HepG2 (cell line): ENCODE measurements around the gene CMTM3. TPM values are rescaled to one million over a fixed set of nuclear protein-coding genes. Genes with fewer than 3 reads are reported as not detected.

Source experiments
- ATM ChIP-seq: fragments of 450-650 bp; IDR thresholded peaks from 2 replicates; pipeline ENCODE4 v1.7.1; 2017; ENCODE audit warnings: mild to moderate bottlenecking, borderline replicate concordance
- CBX5 ChIP-seq: sonication (generic); formaldehyde crosslinking; IDR thresholded peaks from 2 replicates; pipeline ENCODE4 v1.4.0; 2020; ENCODE audit warnings: missing genetic modification reagents, borderline replicate concordance
- HMGXB3 ChIP-seq: sonication (generic); formaldehyde crosslinking; IDR thresholded peaks from 2 replicates; pipeline ENCODE4 v1.4.0; 2020; ENCODE audit warnings: missing genetic modification reagents, borderline replicate concordance
- IKZF4 ChIP-seq: sonication (generic); formaldehyde crosslinking; IDR thresholded peaks from 2 replicates; pipeline ENCODE4 v1.5.1; 2020; ENCODE audit warnings: borderline replicate concordance, mild to moderate bottlenecking, low read depth, missing genetic modification reagents; ENCODE audit errors: not compliant biosample characterization
- JDP2 ChIP-seq: sonication (generic); formaldehyde crosslinking; IDR thresholded peaks from 2 replicates; pipeline ENCODE4 v1.8.1; 2022; ENCODE audit warnings: missing genetic modification reagents, borderline replicate concordance
- PAXIP1 ChIP-seq: sonication (generic); formaldehyde crosslinking; conservative IDR thresholded peaks from 2 replicates; pipeline ENCODE4 v1.4.0; 2020; ENCODE audit warnings: mild to moderate bottlenecking, missing genetic modification reagents, moderate library complexity
- SMYD3 ChIP-seq: sonication (generic); formaldehyde crosslinking; IDR thresholded peaks from 2 replicates; pipeline ENCODE4 v1.8.1; 2023; ENCODE audit warnings: mild to moderate bottlenecking, missing genetic modification reagents
- THAP7 ChIP-seq: sonication (generic); formaldehyde crosslinking; IDR thresholded peaks from 2 replicates; pipeline ENCODE4 v1.8.1; 2023; ENCODE audit warnings: mild to moderate bottlenecking, missing genetic modification reagents
- YY1 ChIP-seq: IDR thresholded peaks from 2 replicates; pipeline ENCODE4 v1.6.1; 2011; ENCODE audit warnings: low read length, low read depth, moderate library complexity, mild to moderate bottlenecking; ENCODE audit not compliant: insufficient read depth, insufficient replicate concordance
- ZFP82 ChIP-seq: sonication (generic); formaldehyde crosslinking; IDR thresholded peaks from 2 replicates; pipeline ENCODE4 v1.5.1; 2020; ENCODE audit warnings: mild to moderate bottlenecking, missing genetic modification reagents, borderline replicate concordance
- ZNF431 ChIP-seq: sonication (generic); formaldehyde crosslinking; IDR thresholded peaks from 2 replicates; pipeline ENCODE4 v1.9.0; 2022; ENCODE audit warnings: missing genetic modification reagents, low read depth, mild to moderate bottlenecking, borderline replicate concordance
- ZNF513 ChIP-seq: sonication (generic); formaldehyde crosslinking; conservative IDR thresholded peaks from 2 replicates; pipeline ENCODE4 v1.5.0; 2020; ENCODE audit warnings: missing genetic modification reagents
- ZNF562 ChIP-seq: sonication (generic); formaldehyde crosslinking; IDR thresholded peaks from 2 replicates; pipeline ENCODE4 v1.8.0; 2022; ENCODE audit warnings: missing genetic modification reagents, borderline replicate concordance
- polyA plus RNA-seq, 8 experiments: library from polyadenylated mRNA; depleted of rRNA in 3 of 8; stranded (reverse) in 7 of 8; unstranded in 1 of 8; fragments of >200 nt; fragmentation: Illumina TruSeq in 4 of 8; extraction: Trizol in 4 of 8; gene quantifications; 2 replicates each; pipeline versions ENCODE4 v1.2.1 to v1.2.3, GENCODE V29; 2011 to 2016; ENCODE audit warnings: low read depth in 4 of 8, missing spikeins in 1 of 8, mixed read lengths in 1 of 8; ENCODE audit not compliant: insufficient read depth in 1 of 8
- total RNA-seq, 5 experiments: library from RNA; depleted of rRNA; stranded (reverse); fragments of >200 nt; fragmentation: Illumina TruSeq; extraction: Trizol; gene quantifications; 2 replicates each; pipeline ENCODE4 v1.2.3, GENCODE V29; 2016; ENCODE audit warnings: low read depth in 1 of 5

CMTM3 gene
- total and polyA plus RNA-seq, 2 of the 13 experiments (the other 11 are each of a cell fraction or from before 2014, with no cell fraction given) = 29.2 to 48.7 TPM

- TF ChIP-seq THAP7 (CRISPR knock-in tag) (peak; percentile 87; the same call in 1 of the 2 replicates), ZFP82 (no peak), CBX5 (CRISPR knock-in tag) (no peak; the same call in 1 of the 2 replicates), JDP2 (CRISPR knock-in tag) (no peak), IKZF4 (CRISPR knock-in tag) (peak; percentile 77), PAXIP1 (CRISPR knock-in tag) (peak; percentile 65; the same call in 1 of the 2 replicates), HMGXB3 (CRISPR knock-in tag) (no peak), ATM (no peak), ZNF431 (CRISPR knock-in tag) (peak; percentile 69; the same call in 1 of the 2 replicates), SMYD3 (peak; percentile 78; the same call in 1 of the 2 replicates), ZNF562 (no peak), YY1 (peak; percentile 76), ZNF513 (CRISPR knock-in tag) (no peak)
Measured at GRCh38 chr16:66608241-66609138, 4.0 kb downstream of the CMTM3 start (continued).
